ENCODE data around the gene TCEAL4. TPM values are rescaled to one million over a fixed set of nuclear protein-coding genes. Genes with fewer than 3 reads are reported as not detected.

Gene TCEAL4
- total RNA-seq, 2 donors from 2014 or later = 75.3 to 78.0 TPM

GRCh38 chrX:103628386-103629317 is 43.3 kb downstream of the TCEAL4 start, which contains the start of gene TCEAL1:
TCEAL1 (plus strand) TSS chrX:103628975; CDS start chrX:103629917, 942 bp downstream.
- H3K27me3 ChIP-seq = no peaks in the 10 kb centered on the region
- no peaks in the 10 kb centered on the region for H3K36me3 ChIP-seq
- peak within 1 kb of the TSS; percentile 90 to 93 for H3K27ac ChIP-seq
- TF ChIP-seq CTCF (IDR thresholded peaks at IDR 0.05) = no peak
- no peaks in the 10 kb centered on the region for H3K9me3 ChIP-seq
- DNase-seq (ENCODE audit: low spot score) = no peak
- no peaks in the 10 kb centered on the region for H3K4me1 ChIP-seq
- peak within 1 kb of the TSS; percentile 64 to 66 for H3K4me3 ChIP-seq

- Histone ChIP-seq H3K4me1 (no peaks in the 10 kb centered on the region), H3K36me3 (no peaks in the 10 kb centered on the region), H3K9me3 (no peaks in the 10 kb centered on the region), H3K27ac (peak overlapping the region; percentile 90 to 93), H3K27me3 (no peaks in the 10 kb centered on the region), H3K4me3 (peak overlapping the region; percentile 64 to 66)
- DNase-seq (ENCODE audit: low spot score) = no peak
- peak; percentile 38 to 61 for TF ChIP-seq CTCF (IDR thresholded peaks at IDR 0.05)
These were observed 44.2 kb downstream of the TCEAL4 start for GRCh38 chrX:103629318-103630170.

- H3K9me3 ChIP-seq = no peaks in the 10 kb centered on the region
These were observed 44.8 kb downstream of the TCEAL4 start for GRCh38 chrX:103630171-103630511.

GRCh38 chrX:103631145-103631544 is 45.8 kb downstream of the TCEAL4 start:
- Histone ChIP-seq H3K27me3 (no peaks in the 10 kb centered on the region), H3K27ac (no peak overlapping the region), H3K36me3 (no peaks in the 10 kb centered on the region), H3K4me3 (no peak overlapping the region), H3K4me1 (no peaks in the 10 kb centered on the region), H3K9me3 (no peaks in the 10 kb centered on the region)
- DNase-seq (ENCODE audit: low spot score) = no peak
- no peak for TF ChIP-seq CTCF (IDR thresholded peaks at IDR 0.05)

More at GRCh38 chrX:103630171-103630511, 44.8 kb downstream of the TCEAL4 start:
- no peaks in the 10 kb centered on the region for H3K36me3 ChIP-seq
- DNase-seq (ENCODE audit: low spot score) = no peak
- no peaks in the 10 kb centered on the region for H3K4me1 ChIP-seq
- H3K27me3 ChIP-seq = no peaks in the 10 kb centered on the region
- no peak for TF ChIP-seq CTCF (IDR thresholded peaks at IDR 0.05)
- H3K27ac ChIP-seq = peak overlapping the region; percentile 90 to 93
- peak overlapping the region; percentile 64 to 66 for H3K4me3 ChIP-seq

GRCh38 chrX:103635436-103635835 is 50.1 kb downstream of the TCEAL4 start:
- no peaks in the 10 kb centered on the region for H3K9me3 ChIP-seq
- no peak overlapping the region for H3K27ac ChIP-seq
- TF ChIP-seq CTCF (IDR thresholded peaks at IDR 0.05) = no peak
- no peaks in the 10 kb centered on the region for H3K27me3 ChIP-seq
- H3K4me1 ChIP-seq = no peaks in the 10 kb centered on the region
- no peak overlapping the region for H3K4me3 ChIP-seq
- no peak for DNase-seq (ENCODE audit: low spot score)
- H3K36me3 ChIP-seq = no peaks in the 10 kb centered on the region

Other genes with a start within 250 kb of the TCEAL4 start
- 10 to 100 TPM; 43.3 to 56.9 TPM for gene TCEAL9, start 229.0 kb upstream of the TCEAL4 start, total RNA-seq
- 100 to 1,000 TPM; 201 to 229 TPM for gene BEX3, start 209.0 kb upstream of the TCEAL4 start, total RNA-seq
- under 1 TPM in 1 of 2 donors, not detected in 1; 0.31 TPM for gene RAB40A, start 66.0 kb upstream of the TCEAL4 start, total RNA-seq
- gene TCEAL3, start 22.4 kb downstream of the TCEAL4 start, total RNA-seq = 10 to 100 TPM; 31.2 to 47.5 TPM
- gene TCEAL1, start 43.5 kb downstream of the TCEAL4 start, total RNA-seq = 10 to 100 TPM; 39.1 to 48.2 TPM
- 100 to 1,000 TPM; 193 to 198 TPM for gene MORF4L2, start 101.2 kb downstream of the TCEAL4 start, total RNA-seq
- not detected for gene TMEM31, start 125.4 kb downstream of the TCEAL4 start, total RNA-seq
- gene PLP1, start 191.3 kb downstream of the TCEAL4 start, total RNA-seq = 10 to 100 TPM; 10.6 to 11.9 TPM
- gene RAB9B, start 246.7 kb downstream of the TCEAL4 start, total RNA-seq = 10 to 100 TPM; 12.7 to 21.1 TPM

Measured in right atrium auricular region (tissue), 2 donors.